Measurements from ENCODE around the gene ABCD2. TPM values are rescaled to one million over a fixed set of nuclear protein-coding genes. Genes with fewer than 3 reads are reported as not detected.

ABCD2 gene
- total and polyA plus RNA-seq, 9 of the 15 experiments (the other 6 are each of a cell fraction or from before 2014, with no cell fraction given): 0.01 to 0.08 (median 0.04) TPM; not detected in 3

- Histone ChIP-seq H3K36me3 (ENCODE audit: control insufficient read depth, insufficient read depth, low read length) (no peaks in the 10 kb centered on the region), H3K27ac (ENCODE audit: extremely low read depth, low read depth, low read length) (no peak overlapping the region), H3K4me2 (ENCODE audit: insufficient read depth, low read length) (no peak overlapping the region), H4K20me1 (replicated peaks; ENCODE audit: control insufficient read depth, insufficient read depth, low read length) (no peaks in the 10 kb centered on the region), H3K4me1 (replicated peaks in 1 of 2; ENCODE audit: control insufficient read depth in 2 of 2, insufficient read depth in 2 of 2, low read length in 2 of 2) (no peaks in the 10 kb centered on the region), H3K9me3 (replicated peaks; ENCODE audit: control insufficient read depth, insufficient read depth, low read depth, low read length) (no peaks in the 10 kb centered on the region), H3K9me1 (ENCODE audit: control insufficient read depth, insufficient read depth, low read length) (no peaks in the 10 kb centered on the region), H3K4me3 (no peak overlapping the region), H3K27me3 (ENCODE audit: control insufficient read depth in 2 of 2, insufficient read depth in 2 of 2, low read length in 2 of 2) (no peaks in the 10 kb centered on the region), H2AFZ (ENCODE audit: low read depth, low read length) (no peak overlapping the region), H3K9ac (ENCODE audit: insufficient read depth in 1 of 2, low read depth in 2 of 2, low read length in 2 of 2) (no peak overlapping the region), H3K79me2 (ENCODE audit: control insufficient read depth, insufficient read depth, low read length) (no peaks in the 10 kb centered on the region)
- no TSS peak for BruUV-seq (replicated peaks)
- ATAC-seq (no peak), DNase-seq (ENCODE audit: extremely low read depth in 1 of 4, low spot score in 3 of 4) (no peak), FAIRE-seq (no peak)
- intact Hi-C loops (cut with micrococcal nuclease) (no loop called here), in situ Hi-C loops (cut with MboI) (no loop called here)
- ChIA-PET CTCF (ENCODE audit: low intra/inter-chr PET ratio) (no interaction called here), POLR2A (no interaction called here)
- 0% methylated on average over 3 of the region's 3 CpGs for WGBS (ENCODE audit: insufficient coverage, low coverage, missing lambda C conversion rate)
- TF ChIP-seq, protein P1, sequence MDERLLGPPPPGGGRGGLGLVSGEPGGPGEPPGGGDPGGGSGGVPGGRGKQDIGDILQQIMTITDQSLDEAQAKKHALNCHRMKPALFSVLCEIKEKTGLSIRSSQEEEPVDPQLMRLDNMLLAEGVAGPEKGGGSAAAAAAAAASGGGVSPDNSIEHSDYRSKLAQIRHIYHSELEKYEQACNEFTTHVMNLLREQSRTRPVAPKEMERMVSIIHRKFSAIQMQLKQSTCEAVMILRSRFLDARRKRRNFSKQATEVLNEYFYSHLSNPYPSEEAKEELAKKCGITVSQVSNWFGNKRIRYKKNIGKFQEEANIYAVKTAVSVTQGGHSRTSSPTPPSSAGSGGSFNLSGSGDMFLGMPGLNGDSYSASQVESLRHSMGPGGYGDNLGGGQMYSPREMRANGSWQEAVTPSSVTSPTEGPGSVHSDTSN (CRISPR knock-in tag; IDR thresholded peaks at IDR 0.05; ENCODE audit: low read depth): no peak
- TF ChIP-seq, protein P1 (tag; conservative IDR thresholded peaks at IDR 0.05; ENCODE audit: low read depth): peak; percentile 69
- TF ChIP-seq MAFF (IDR thresholded peaks at IDR 0.05; ENCODE audit: low read length) (no peak), ATF3 (IDR thresholded peaks at IDR 0.05) (peak; percentile 36; the same call in 1 of the 2 replicates), ATF3 (CRISPR knock-in tag; conservative IDR thresholded peaks at IDR 0.05) (no peak), FOSL1 (tag; conservative IDR thresholded peaks at IDR 0.05) (peak; percentile 41; the same call in 1 of the 2 replicates), RUNX1 (IDR thresholded peaks at IDR 0.05; ENCODE audit: low read depth) (no peak), HNRNPH1 (optimal IDR thresholded peaks at IDR 0.05; ENCODE audit: low read depth, low read length) (no peak), KDM1A (IDR thresholded peaks at IDR 0.05) (peak; percentile 74 to 79), BRF2 (IDR thresholded peaks at IDR 0.05; ENCODE audit: borderline replicate concordance, insufficient read depth, insufficient read length) (no peak), SPI1 (IDR thresholded peaks at IDR 0.05; ENCODE audit: borderline replicate concordance, low read depth, low read length) (no peak), GATAD2B (IDR thresholded peaks at IDR 0.05; ENCODE audit: borderline replicate concordance) (no peak), NELFE (IDR thresholded peaks at IDR 0.05; ENCODE audit: insufficient read depth, insufficient read length) (no peak), NR2C2 (CRISPR knock-in tag; IDR thresholded peaks at IDR 0.05) (no peak), NR2C2 (tag; IDR thresholded peaks at IDR 0.05) (peak; percentile 17; the same call in 1 of the 2 replicates)
Measured at GRCh38 chr12:39581592-39581991, 38.0 kb downstream of the ABCD2 start.
